Spleen (tissue), 11 donors: Measurements from ENCODE around the gene AQP12A. TPM values are rescaled to one million over a fixed set of nuclear protein-coding genes. Genes with fewer than 3 reads are reported as not detected.

Experiments
- DNase-seq: peaks from one replicate; pipeline ENCODE4 v3.0.0-alpha.2; 2020
- H3K27ac ChIP-seq, 8 donors: fragments of 200-600 bp; sonication (generic) in 7 of 8; 1 replicate in 4 of 8; 2 replicates in 4 of 8; pipeline versions ENCODE4 v1.5.0 to v1.8.0; 2016 to 2021; ENCODE audit warnings: inconsistent platforms in 4 of 8, mild to moderate bottlenecking in 4 of 8, moderate library complexity in 1 of 8
- H3K27me3 ChIP-seq, 7 donors: fragments of 200-600 bp; sonication (generic) in 6 of 7; replicated peaks in 1 of 7; 1 replicate in 4 of 7; 2 replicates in 3 of 7; pipeline versions ENCODE4 v1.5.0 to v1.8.0; 2016 to 2021; ENCODE audit warnings: inconsistent platforms in 3 of 7, mild to moderate bottlenecking in 1 of 7
- H3K36me3 ChIP-seq, 6 donors: fragments of 200-600 bp; sonication (generic) in 5 of 6; 1 replicate in 4 of 6; 2 replicates in 2 of 6; pipeline versions ENCODE4 v1.5.0 to v1.8.0; 2016 to 2021; ENCODE audit warnings: inconsistent platforms in 2 of 6
- H3K4me1 ChIP-seq, 6 donors: fragments of 200-600 bp; sonication (generic) in 5 of 6; 1 replicate in 3 of 6; 2 replicates in 3 of 6; pipeline versions ENCODE4 v1.5.0 to v1.8.0; 2016 to 2021; ENCODE audit warnings: inconsistent platforms in 3 of 6
- H3K4me3 ChIP-seq, 8 donors: fragments of 200-600 bp; sonication (generic) in 7 of 8; 1 replicate in 4 of 8; 2 replicates in 4 of 8; pipeline versions ENCODE4 v1.5.0 to v1.8.0; 2016 to 2021; ENCODE audit warnings: inconsistent platforms in 4 of 8, mild to moderate bottlenecking in 4 of 8, moderate library complexity in 2 of 8
- H3K9me3 ChIP-seq, 8 donors: fragments of 200-600 bp; sonication (generic) in 7 of 8; 1 replicate in 4 of 8; 2 replicates in 4 of 8; pipeline versions ENCODE4 v1.5.0 to v1.8.0; 2016 to 2021; ENCODE audit warnings: inconsistent platforms in 4 of 8
- POLR2A ChIP-seq, 3 donors: fragments of 450-650 bp; IDR thresholded peaks; one replicate each; pipeline ENCODE4 v1.5.1; 2017; ENCODE audit warnings: antibody characterized with exemption in 3 of 3, mild to moderate bottlenecking in 1 of 3
- POLR2AphosphoS5 ChIP-seq, 3 donors: sonication (generic); formaldehyde crosslinking; IDR thresholded peaks; one replicate each; pipeline ENCODE4 v1.5.1; 2017; ENCODE audit warnings: antibody characterized with exemption in 3 of 3
- WGBS, 5 donors: extraction: QIAGEN DNeasy Blood & Tissue Kit in 3 of 5; methylation state at CpG; one replicate each; pipeline versions ENCODE4 v1.1.5 to v1.1.7; 2013 to 2018; 5-methylcytosine and 5-hydroxymethylcytosine counted together
- intact Hi-C: fragments of 100-400 bp; cut with DNase I; formaldehyde crosslinking; loops from one replicate; pipeline ENCODE4 v1.15.0; 2023; ENCODE audit warnings: low total_unique reads
- polyA plus RNA-seq, 3 donors: library from polyadenylated mRNA; stranded (reverse); fragments of 200-250 nt; gene quantifications; one replicate each; pipeline ENCODE4 v1.2.1, GENCODE V29; 2013
- total RNA-seq, 7 donors: library from RNA; depleted of rRNA in 3 of 7; stranded (reverse); fragments of >200 nt in 3 of 7; fragmentation: NEBNext Ultra II Directional in 4 of 7; extraction: Animal tissue kit (Norgen Biotek cat#: 25700) in 4 of 7; gene quantifications; one replicate each; pipeline versions ENCODE4 v1.1.0 to v1.2.1, GENCODE V29; 2016 to 2021
- TF ChIP-seq, protein P1 (sequence below), 11 experiments: fragments of 200-600 bp in 7 of 11; fragments of 450-650 bp in 4 of 11; sonication (generic) in 4 of 11; IDR thresholded peaks in 8 of 11; conservative IDR thresholded peaks in 3 of 11; 1 replicate in 7 of 11; 2 replicates in 4 of 11; pipeline versions ENCODE4 v1.4.0 to v1.8.0; 2016 to 2021; ENCODE audit warnings: antibody characterized with exemption in 11 of 11, inconsistent platforms in 4 of 11, mild to moderate bottlenecking in 1 of 11
- donor health status: healthy with polysubstance abuse.
- donor health status: DM: no; HTN: no; CAD: no; lungs with moderate emphysema.
- donor health status: DM: no; HTN: no; CAD: no.
- donor health status: Bipolar disorder and iron deficiency.
- donor health status: healthy.
- donor health status: DM: no; HTN: no; CAD: no.
- donor health status: DM: yes; HTN: yes; CAD: no.

Gene AQP12A
- total and polyA plus RNA-seq, 10 donors, result 1.6 to 1.8 TPM; not detected in 8

- no peak for DNase-seq
- Histone ChIP-seq H3K27me3 (peaks cover 0 to 33% (median 0%) of the 10 kb centered on the region in 7 donors), H3K4me1 (no peaks in the 10 kb centered on the region), H3K36me3 (no peaks in the 10 kb centered on the region), H3K9me3 (no peaks in the 10 kb centered on the region), H3K4me3 (no peak overlapping the region), H3K27ac (no peak overlapping the region)
- intact Hi-C loops, result no loop called here
- no peak for TF ChIP-seq POLR2A (IDR thresholded peaks at IDR 0.05)
- no peak for TF ChIP-seq POLR2AphosphoS5 (IDR thresholded peaks at IDR 0.05)
- TF ChIP-seq, protein P1, sequence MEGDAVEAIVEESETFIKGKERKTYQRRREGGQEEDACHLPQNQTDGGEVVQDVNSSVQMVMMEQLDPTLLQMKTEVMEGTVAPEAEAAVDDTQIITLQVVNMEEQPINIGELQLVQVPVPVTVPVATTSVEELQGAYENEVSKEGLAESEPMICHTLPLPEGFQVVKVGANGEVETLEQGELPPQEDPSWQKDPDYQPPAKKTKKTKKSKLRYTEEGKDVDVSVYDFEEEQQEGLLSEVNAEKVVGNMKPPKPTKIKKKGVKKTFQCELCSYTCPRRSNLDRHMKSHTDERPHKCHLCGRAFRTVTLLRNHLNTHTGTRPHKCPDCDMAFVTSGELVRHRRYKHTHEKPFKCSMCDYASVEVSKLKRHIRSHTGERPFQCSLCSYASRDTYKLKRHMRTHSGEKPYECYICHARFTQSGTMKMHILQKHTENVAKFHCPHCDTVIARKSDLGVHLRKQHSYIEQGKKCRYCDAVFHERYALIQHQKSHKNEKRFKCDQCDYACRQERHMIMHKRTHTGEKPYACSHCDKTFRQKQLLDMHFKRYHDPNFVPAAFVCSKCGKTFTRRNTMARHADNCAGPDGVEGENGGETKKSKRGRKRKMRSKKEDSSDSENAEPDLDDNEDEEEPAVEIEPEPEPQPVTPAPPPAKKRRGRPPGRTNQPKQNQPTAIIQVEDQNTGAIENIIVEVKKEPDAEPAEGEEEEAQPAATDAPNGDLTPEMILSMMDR (IDR thresholded peaks at IDR 0.05 in 8 of 11, conservative IDR thresholded peaks at IDR 0.05 in 3 of 11), result no peak
- 64 to 86% (median 78%) methylated on average over 8 to 14 of the region's 14 CpGs for WGBS, 5 donors
Observed at GRCh38 chr2:240727439-240727838, 35.8 kb downstream of the AQP12A start.

GRCh38 chr2:240727913-240728312 is 36.2 kb downstream of the AQP12A start:
- Histone ChIP-seq H3K36me3 (no peaks in the 10 kb centered on the region), H3K9me3 (no peaks in the 10 kb centered on the region), H3K27me3 (peaks cover 0 to 33% (median 0%) of the 10 kb centered on the region in 7 donors), H3K27ac (no peak overlapping the region), H3K4me1 (no peaks in the 10 kb centered on the region), H3K4me3 (no peak overlapping the region)
- intact Hi-C loops, result no loop called here
- TF ChIP-seq POLR2A (IDR thresholded peaks at IDR 0.05) (no peak), POLR2AphosphoS5 (IDR thresholded peaks at IDR 0.05) (no peak)
- TF ChIP-seq, protein P1 (IDR thresholded peaks at IDR 0.05 in 8 of 11, conservative IDR thresholded peaks at IDR 0.05 in 3 of 11), result no peak
- DNase-seq, result no peak
- 83 to 91% (median 88%) methylated on average over 15 of the region's 15 CpGs for WGBS, 5 donors

- peaks cover 0 to 33% (median 0%) of the 10 kb centered on the region in 7 donors for H3K27me3 ChIP-seq
- DNase-seq, result no peak
- no peak overlapping the region for H3K4me3 ChIP-seq
- H3K36me3 ChIP-seq, result no peaks in the 10 kb centered on the region
- intact Hi-C loops, result no loop called here
- H3K9me3 ChIP-seq, result no peaks in the 10 kb centered on the region
- no peaks in the 10 kb centered on the region for H3K4me1 ChIP-seq
- no peak for TF ChIP-seq POLR2AphosphoS5 (IDR thresholded peaks at IDR 0.05)
- TF ChIP-seq POLR2A (IDR thresholded peaks at IDR 0.05), result no peak
- TF ChIP-seq, protein P1 (IDR thresholded peaks at IDR 0.05 in 8 of 11, conservative IDR thresholded peaks at IDR 0.05 in 3 of 11), result no peak
- no peak overlapping the region for H3K27ac ChIP-seq
- WGBS, 5 donors, result 81 to 96% (median 92%) methylated on average over 9 to 10 of the region's 10 CpGs
Observed at GRCh38 chr2:240728361-240728760, 36.7 kb downstream of the AQP12A start.

DNA sequence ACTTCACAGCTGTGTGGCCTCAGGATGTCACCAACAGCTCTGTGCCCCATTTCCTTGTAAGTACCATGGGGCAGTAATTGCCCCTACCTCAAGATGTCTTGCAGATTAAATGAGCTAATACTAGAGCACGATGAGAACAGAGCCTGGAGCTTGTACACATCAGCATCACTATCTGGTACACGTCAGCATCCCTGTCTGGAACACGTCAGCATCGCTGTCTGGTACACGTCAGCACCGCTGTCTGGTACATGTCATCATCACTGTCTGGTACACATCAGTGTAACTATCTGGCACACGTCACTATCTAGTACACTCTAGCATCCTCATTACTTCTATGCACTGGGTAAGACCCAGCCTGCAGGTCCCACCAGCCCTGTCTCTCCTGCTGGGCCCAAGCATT is 37.2 kb downstream of the AQP12A start:
- peaks cover 0 to 33% (median 0%) of the 10 kb centered on the region in 7 donors for H3K27me3 ChIP-seq
- TF ChIP-seq, protein P1 (IDR thresholded peaks at IDR 0.05 in 8 of 11, conservative IDR thresholded peaks at IDR 0.05 in 3 of 11), result no peak
- TF ChIP-seq POLR2A (IDR thresholded peaks at IDR 0.05) (no peak), POLR2AphosphoS5 (IDR thresholded peaks at IDR 0.05) (no peak)
- H3K4me3 ChIP-seq, result no peak overlapping the region
- 67 to 85% (median 78%) methylated on average over 7 of the region's 7 CpGs for WGBS, 5 donors
- H3K9me3 ChIP-seq, result no peaks in the 10 kb centered on the region
- H3K4me1 ChIP-seq, result no peaks in the 10 kb centered on the region
- intact Hi-C loops, result no loop called here
- DNase-seq, result no peak
- no peaks in the 10 kb centered on the region for H3K36me3 ChIP-seq
- no peak overlapping the region for H3K27ac ChIP-seq
